ENCODE results near the gene TRPM4.

The TRPM4 gene

DNA sequence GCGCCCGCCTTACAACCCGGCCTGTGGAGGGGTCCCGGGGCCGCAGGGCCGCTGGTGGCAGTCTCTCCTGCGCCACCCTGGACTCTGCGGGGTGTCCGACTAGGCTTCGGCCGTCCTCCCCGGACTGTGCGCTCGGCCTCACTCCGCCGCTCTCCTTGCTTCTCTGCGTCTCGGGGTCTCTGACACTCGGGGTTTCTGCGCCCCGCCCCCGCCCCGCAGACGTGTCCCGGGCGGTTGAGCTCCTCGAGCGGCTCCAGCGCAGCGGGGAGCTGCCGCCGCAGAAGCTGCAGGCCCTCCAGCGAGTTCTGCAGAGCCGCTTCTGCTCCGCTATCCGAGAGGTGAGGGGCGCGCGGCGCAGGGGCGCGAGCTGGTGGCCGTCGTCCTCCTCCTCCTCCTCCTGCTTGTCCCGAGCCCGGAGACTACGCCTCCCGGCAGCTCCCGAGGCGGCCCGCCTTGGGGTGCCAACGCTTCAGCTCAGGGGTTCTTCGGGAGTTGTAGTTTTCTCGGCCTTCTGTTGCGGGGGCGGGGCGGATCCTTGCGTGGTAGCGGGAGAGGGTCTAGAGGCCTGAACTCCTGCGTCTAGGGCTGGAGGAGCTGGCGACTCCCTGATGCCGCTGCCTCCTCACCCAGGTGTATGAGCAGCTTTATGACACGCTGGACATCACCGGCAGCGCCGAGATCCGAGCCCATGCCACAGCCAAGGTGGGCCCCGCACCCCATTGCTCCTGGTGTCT lies 42.8 kb upstream of the TRPM4 start:
- Histone ChIP-seq H3K4me3 (ENCODE audit: low read length, poor library complexity, severe bottlenecking) (peak overlapping the region; percentile 72), H3K4me1 (ENCODE audit: insufficient read depth, low read length, poor library complexity, severe bottlenecking) (peaks cover 20% of the 10 kb centered on the region), H3K27me3 (ENCODE audit: insufficient read depth, low read length, poor library complexity, severe bottlenecking) (no peaks in the 10 kb centered on the region), H3K9ac (ENCODE audit: low read depth, low read length, poor library complexity, severe bottlenecking) (peak overlapping the region; percentile 66), H2AFZ (ENCODE audit: low read length) (peak overlapping the region; percentile 91), H3F3A (ENCODE audit: low read depth) (peaks cover 7% of the 10 kb centered on the region; the same call in 1 of the 2 replicates), H3K36me3 (ENCODE audit: insufficient read depth, low read length) (peaks cover 2% of the 10 kb centered on the region; the same call in 1 of the 2 replicates), H4K20me1 (ENCODE audit: insufficient read depth, low read length, poor library complexity, severe bottlenecking) (no peaks in the 10 kb centered on the region), H3K9me2 (replicated peaks; ENCODE audit: low read depth, low read length) (no peaks in the 10 kb centered on the region), H3K4me2 (ENCODE audit: low read depth, low read length, poor library complexity, severe bottlenecking) (peak overlapping the region; percentile 83), H3K79me2 (ENCODE audit: insufficient read depth, low read length) (no peaks in the 10 kb centered on the region), H3K9me3 (ENCODE audit: insufficient read depth, low read depth, low read length) (no peaks in the 10 kb centered on the region)
- TF ChIP-seq EZH2phosphoT487 (IDR thresholded peaks at IDR 0.05; ENCODE audit: borderline replicate concordance) = no peak
- TF ChIP-seq, protein P1, sequence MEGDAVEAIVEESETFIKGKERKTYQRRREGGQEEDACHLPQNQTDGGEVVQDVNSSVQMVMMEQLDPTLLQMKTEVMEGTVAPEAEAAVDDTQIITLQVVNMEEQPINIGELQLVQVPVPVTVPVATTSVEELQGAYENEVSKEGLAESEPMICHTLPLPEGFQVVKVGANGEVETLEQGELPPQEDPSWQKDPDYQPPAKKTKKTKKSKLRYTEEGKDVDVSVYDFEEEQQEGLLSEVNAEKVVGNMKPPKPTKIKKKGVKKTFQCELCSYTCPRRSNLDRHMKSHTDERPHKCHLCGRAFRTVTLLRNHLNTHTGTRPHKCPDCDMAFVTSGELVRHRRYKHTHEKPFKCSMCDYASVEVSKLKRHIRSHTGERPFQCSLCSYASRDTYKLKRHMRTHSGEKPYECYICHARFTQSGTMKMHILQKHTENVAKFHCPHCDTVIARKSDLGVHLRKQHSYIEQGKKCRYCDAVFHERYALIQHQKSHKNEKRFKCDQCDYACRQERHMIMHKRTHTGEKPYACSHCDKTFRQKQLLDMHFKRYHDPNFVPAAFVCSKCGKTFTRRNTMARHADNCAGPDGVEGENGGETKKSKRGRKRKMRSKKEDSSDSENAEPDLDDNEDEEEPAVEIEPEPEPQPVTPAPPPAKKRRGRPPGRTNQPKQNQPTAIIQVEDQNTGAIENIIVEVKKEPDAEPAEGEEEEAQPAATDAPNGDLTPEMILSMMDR (conservative IDR thresholded peaks at IDR 0.05; ENCODE audit: low read length) = no peak

DNA sequence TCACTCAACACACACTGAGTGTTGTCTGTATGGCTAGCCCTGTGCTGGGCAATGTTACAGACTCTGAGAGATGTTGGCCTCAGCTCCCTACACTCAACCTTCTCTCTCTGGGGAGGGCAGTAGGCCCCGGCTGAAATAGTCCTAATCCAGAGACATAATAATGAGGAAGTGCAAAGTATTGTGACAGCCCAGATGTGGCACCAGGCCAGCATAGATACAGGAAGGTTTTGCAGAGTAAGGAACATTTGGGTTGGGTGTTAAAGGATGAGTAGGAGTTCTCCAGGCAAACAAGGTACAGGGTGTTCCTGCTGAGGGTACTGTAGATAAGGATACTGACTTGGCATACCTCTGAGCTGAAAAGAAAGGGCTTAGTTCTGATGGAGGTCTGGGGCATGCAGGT lies 41.0 kb upstream of the TRPM4 start:
- Histone ChIP-seq H3K9me3 (ENCODE audit: insufficient read depth, low read depth, low read length) (no peaks in the 10 kb centered on the region), H3K9me2 (replicated peaks; ENCODE audit: low read depth, low read length) (no peaks in the 10 kb centered on the region), H3K27me3 (ENCODE audit: insufficient read depth, low read length, poor library complexity, severe bottlenecking) (no peaks in the 10 kb centered on the region), H3K4me1 (ENCODE audit: insufficient read depth, low read length, poor library complexity, severe bottlenecking) (peaks cover 21% of the 10 kb centered on the region), H3K4me3 (ENCODE audit: low read length, poor library complexity, severe bottlenecking) (no peak overlapping the region), H3K79me2 (ENCODE audit: insufficient read depth, low read length) (no peaks in the 10 kb centered on the region), H3K36me3 (ENCODE audit: insufficient read depth, low read length) (no peaks in the 10 kb centered on the region), H3F3A (ENCODE audit: low read depth) (no peaks in the 10 kb centered on the region), H3K9ac (ENCODE audit: low read depth, low read length, poor library complexity, severe bottlenecking) (no peak overlapping the region), H3K4me2 (ENCODE audit: low read depth, low read length, poor library complexity, severe bottlenecking) (no peak overlapping the region), H2AFZ (ENCODE audit: low read length) (no peak overlapping the region), H4K20me1 (ENCODE audit: insufficient read depth, low read length, poor library complexity, severe bottlenecking) (no peaks in the 10 kb centered on the region)
- no peak for TF ChIP-seq EZH2phosphoT487 (IDR thresholded peaks at IDR 0.05; ENCODE audit: borderline replicate concordance)
- TF ChIP-seq, protein P1 (conservative IDR thresholded peaks at IDR 0.05; ENCODE audit: low read length) = no peak

DNA sequence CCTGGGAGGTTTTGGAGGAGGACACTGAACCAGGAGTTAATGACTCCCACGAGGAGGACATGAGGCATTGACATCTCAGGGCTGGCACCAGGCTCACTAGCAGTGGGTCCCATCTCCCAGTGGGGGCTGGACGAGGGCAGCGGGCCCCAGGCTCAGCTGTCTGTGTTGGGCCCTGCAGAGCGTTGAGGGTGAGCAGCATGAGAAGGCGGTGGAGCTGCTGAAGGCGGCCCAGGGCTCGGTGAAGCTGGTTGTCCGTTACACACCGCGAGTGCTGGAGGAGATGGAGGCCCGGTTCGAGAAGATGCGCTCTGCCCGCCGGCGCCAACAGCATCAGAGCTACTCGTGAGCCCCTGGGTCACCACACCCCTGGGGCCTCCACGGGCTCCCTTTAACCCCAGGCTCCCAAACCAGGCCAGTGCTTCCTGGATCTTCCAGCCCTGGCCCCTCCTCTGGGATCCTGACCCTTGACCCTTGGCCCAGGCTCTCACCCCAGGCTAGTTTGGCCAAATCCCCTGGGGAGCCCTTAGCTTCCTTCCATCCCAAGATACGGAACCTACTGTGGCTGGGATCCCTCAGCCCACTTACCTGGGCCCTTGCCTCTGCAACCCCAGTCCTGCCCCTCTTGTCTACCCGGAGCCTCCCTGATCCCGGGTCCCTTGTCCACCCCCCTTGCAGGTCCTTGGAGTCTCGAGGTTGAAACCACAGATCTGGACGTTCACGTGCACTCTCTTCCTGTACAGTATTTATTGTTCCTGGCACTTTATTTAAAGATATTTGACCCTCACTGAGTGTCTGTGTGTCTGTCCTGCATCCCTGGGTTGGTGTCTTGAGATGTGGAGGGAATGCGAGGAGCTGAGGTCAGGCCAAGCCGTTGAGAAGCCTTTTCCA lies 39.7 kb upstream of the TRPM4 start:
- TF ChIP-seq EZH2phosphoT487 (IDR thresholded peaks at IDR 0.05; ENCODE audit: borderline replicate concordance) = no peak
- TF ChIP-seq, protein P1 (conservative IDR thresholded peaks at IDR 0.05; ENCODE audit: low read length) = no peak
- Histone ChIP-seq H3K4me1 (ENCODE audit: insufficient read depth, low read length, poor library complexity, severe bottlenecking) (peaks cover 21% of the 10 kb centered on the region), H3K4me2 (ENCODE audit: low read depth, low read length, poor library complexity, severe bottlenecking) (peak overlapping the region; percentile 97), H3K36me3 (ENCODE audit: insufficient read depth, low read length) (no peaks in the 10 kb centered on the region), H3K79me2 (ENCODE audit: insufficient read depth, low read length) (no peaks in the 10 kb centered on the region), H3K27me3 (ENCODE audit: insufficient read depth, low read length, poor library complexity, severe bottlenecking) (no peaks in the 10 kb centered on the region), H3K4me3 (ENCODE audit: low read length, poor library complexity, severe bottlenecking) (peak overlapping the region; percentile 79), H3K9ac (ENCODE audit: low read depth, low read length, poor library complexity, severe bottlenecking) (peak overlapping the region; percentile 80), H3F3A (ENCODE audit: low read depth) (no peaks in the 10 kb centered on the region), H3K9me2 (replicated peaks; ENCODE audit: low read depth, low read length) (no peaks in the 10 kb centered on the region), H3K9me3 (ENCODE audit: insufficient read depth, low read depth, low read length) (no peaks in the 10 kb centered on the region), H2AFZ (ENCODE audit: low read length) (peak overlapping the region; percentile 95), H4K20me1 (ENCODE audit: insufficient read depth, low read length, poor library complexity, severe bottlenecking) (no peaks in the 10 kb centered on the region)

Measured in Loucy (cell line).